Measurements from ENCODE around the gene DNHD1.

DNA sequence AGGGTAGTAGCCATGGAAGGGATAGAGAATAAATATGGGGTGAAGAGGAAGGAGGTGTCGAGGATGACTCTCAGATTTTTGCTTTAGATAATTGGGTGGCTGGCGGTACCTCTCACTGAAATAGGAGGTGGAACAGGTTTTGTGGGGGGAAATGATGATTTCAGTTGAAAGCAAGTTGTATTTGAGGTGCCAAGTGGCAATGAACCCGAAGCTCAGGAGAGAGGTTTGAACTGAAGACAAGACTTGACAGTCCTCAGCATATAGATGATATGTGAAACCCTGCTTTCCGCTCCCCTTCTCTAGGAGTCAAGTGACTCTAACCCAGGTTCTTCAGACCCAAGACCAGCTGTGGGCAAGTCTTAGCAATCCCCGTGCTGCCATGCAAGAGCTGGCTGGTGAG, 72.6 kb downstream of the DNHD1 start:
- TF ChIP-seq CTCF (IDR thresholded peaks at IDR 0.05; ENCODE audit: insufficient read depth, low read length): no peak
- TF ChIP-seq, protein P1, sequence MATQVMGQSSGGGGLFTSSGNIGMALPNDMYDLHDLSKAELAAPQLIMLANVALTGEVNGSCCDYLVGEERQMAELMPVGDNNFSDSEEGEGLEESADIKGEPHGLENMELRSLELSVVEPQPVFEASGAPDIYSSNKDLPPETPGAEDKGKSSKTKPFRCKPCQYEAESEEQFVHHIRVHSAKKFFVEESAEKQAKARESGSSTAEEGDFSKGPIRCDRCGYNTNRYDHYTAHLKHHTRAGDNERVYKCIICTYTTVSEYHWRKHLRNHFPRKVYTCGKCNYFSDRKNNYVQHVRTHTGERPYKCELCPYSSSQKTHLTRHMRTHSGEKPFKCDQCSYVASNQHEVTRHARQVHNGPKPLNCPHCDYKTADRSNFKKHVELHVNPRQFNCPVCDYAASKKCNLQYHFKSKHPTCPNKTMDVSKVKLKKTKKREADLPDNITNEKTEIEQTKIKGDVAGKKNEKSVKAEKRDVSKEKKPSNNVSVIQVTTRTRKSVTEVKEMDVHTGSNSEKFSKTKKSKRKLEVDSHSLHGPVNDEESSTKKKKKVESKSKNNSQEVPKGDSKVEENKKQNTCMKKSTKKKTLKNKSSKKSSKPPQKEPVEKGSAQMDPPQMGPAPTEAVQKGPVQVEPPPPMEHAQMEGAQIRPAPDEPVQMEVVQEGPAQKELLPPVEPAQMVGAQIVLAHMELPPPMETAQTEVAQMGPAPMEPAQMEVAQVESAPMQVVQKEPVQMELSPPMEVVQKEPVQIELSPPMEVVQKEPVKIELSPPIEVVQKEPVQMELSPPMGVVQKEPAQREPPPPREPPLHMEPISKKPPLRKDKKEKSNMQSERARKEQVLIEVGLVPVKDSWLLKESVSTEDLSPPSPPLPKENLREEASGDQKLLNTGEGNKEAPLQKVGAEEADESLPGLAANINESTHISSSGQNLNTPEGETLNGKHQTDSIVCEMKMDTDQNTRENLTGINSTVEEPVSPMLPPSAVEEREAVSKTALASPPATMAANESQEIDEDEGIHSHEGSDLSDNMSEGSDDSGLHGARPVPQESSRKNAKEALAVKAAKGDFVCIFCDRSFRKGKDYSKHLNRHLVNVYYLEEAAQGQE (IDR thresholded peaks at IDR 0.05; ENCODE audit: insufficient replicate concordance, low read depth): no peak
- no peak for TF ChIP-seq POLR2AphosphoS5 (IDR thresholded peaks at IDR 0.05; ENCODE audit: low read depth)
- no peak for TF ChIP-seq GABPA (IDR thresholded peaks at IDR 0.05; ENCODE audit: low read depth)
- TF ChIP-seq SPI1 (IDR thresholded peaks at IDR 0.05; ENCODE audit: borderline replicate concordance, low read depth): no peak
